ENCODE results near the gene PRSS53.

- TF ChIP-seq POLR2A (IDR thresholded peaks at IDR 0.05) = no peak
- no peak for TF ChIP-seq CTCF (IDR thresholded peaks at IDR 0.05 in 8 of 11, conservative IDR thresholded peaks at IDR 0.05 in 3 of 11)
- TF ChIP-seq POLR2AphosphoS5 (IDR thresholded peaks at IDR 0.05) = no peak
Observed at GRCh38 chr16:31079342-31079944, 9.3 kb downstream of the PRSS53 start.
